HEK293 (cell line): ENCODE results near the gene CIC.

Experiments
- HOXA7 ChIP-seq: sonication (generic); formaldehyde crosslinking; IDR thresholded peaks from 2 replicates; pipeline ENCODE4 v1.8.1; 2022; ENCODE audit warnings: missing genetic modification reagents, borderline replicate concordance
- MYNN ChIP-seq: fragments of 450-650 bp; formaldehyde crosslinking; IDR thresholded peaks from 2 replicates; pipeline ENCODE4 v1.5.1; 2016; ENCODE audit warnings: missing biosample characterization, missing genetic modification characterization, borderline replicate concordance
- OVOL3 ChIP-seq: fragments of 450-650 bp; formaldehyde crosslinking; IDR thresholded peaks from 2 replicates; pipeline ENCODE4 v1.5.1; 2016; ENCODE audit warnings: missing biosample characterization, missing genetic modification characterization
- PRDM1 ChIP-seq: fragments of 450-650 bp; formaldehyde crosslinking; IDR thresholded peaks from 2 replicates; pipeline ENCODE4; 2016; ENCODE audit warnings: missing biosample characterization, missing genetic modification characterization
- SCRT1 ChIP-seq: fragments of 450-650 bp; formaldehyde crosslinking; IDR thresholded peaks from 2 replicates; pipeline ENCODE4 v1.5.1; 2016; ENCODE audit warnings: missing biosample characterization, missing genetic modification characterization, borderline replicate concordance
- SP7 ChIP-seq: fragments of 450-650 bp; formaldehyde crosslinking; IDR thresholded peaks from 2 replicates; pipeline ENCODE4 v1.5.1; 2016; ENCODE audit warnings: missing biosample characterization, missing genetic modification characterization
- ZBTB7A ChIP-seq: fragments of 450-650 bp; formaldehyde crosslinking; IDR thresholded peaks from 2 replicates; pipeline ENCODE4 v1.5.1; 2016; ENCODE audit warnings: low read depth, missing biosample characterization, missing genetic modification characterization
- ZEB2 ChIP-seq: fragments of 450-650 bp; formaldehyde crosslinking; IDR thresholded peaks from 2 replicates; pipeline ENCODE4 v1.5.1; 2016; ENCODE audit warnings: missing biosample characterization, missing genetic modification characterization
- ZNF121 ChIP-seq: fragments of 450-650 bp; formaldehyde crosslinking; IDR thresholded peaks from 2 replicates; pipeline ENCODE4 v1.5.1; 2016; ENCODE audit warnings: missing biosample characterization, missing genetic modification characterization
- ZNF138 ChIP-seq: fragments of 450-650 bp; formaldehyde crosslinking; IDR thresholded peaks from 2 replicates; pipeline ENCODE4 v1.5.1; 2016; ENCODE audit warnings: missing biosample characterization, missing genetic modification characterization, borderline replicate concordance
- ZNF155 ChIP-seq: fragments of 450-650 bp; formaldehyde crosslinking; IDR thresholded peaks from 2 replicates; pipeline ENCODE4 v1.5.1; 2016; ENCODE audit warnings: missing biosample characterization, missing genetic modification characterization
- ZNF16 ChIP-seq: fragments of 450-650 bp; formaldehyde crosslinking; IDR thresholded peaks from 2 replicates; pipeline ENCODE4 v1.5.1; 2016; ENCODE audit warnings: low read depth, missing biosample characterization, missing genetic modification characterization
- ZNF175 ChIP-seq: fragments of 450-650 bp; formaldehyde crosslinking; IDR thresholded peaks from 2 replicates; pipeline ENCODE4 v1.5.1; 2016; ENCODE audit warnings: missing biosample characterization, missing genetic modification characterization
- ZNF433 ChIP-seq: fragments of 450-650 bp; formaldehyde crosslinking; IDR thresholded peaks from 2 replicates; pipeline ENCODE4 v1.5.1; 2016; ENCODE audit warnings: missing biosample characterization, missing genetic modification characterization, low read depth
- ZNF623 ChIP-seq: fragments of 450-650 bp; formaldehyde crosslinking; IDR thresholded peaks from 2 replicates; pipeline ENCODE4 v1.5.1; 2016; ENCODE audit warnings: missing biosample characterization, missing genetic modification characterization
- ZNF626 ChIP-seq: fragments of 450-650 bp; sonication (Bioruptor Pico); formaldehyde crosslinking; IDR thresholded peaks from 2 replicates; pipeline ENCODE4 v1.5.1; 2018; ENCODE audit warnings: missing biosample characterization, missing genetic modification characterization, inconsistent platforms
- ZNF776 ChIP-seq: fragments of 450-650 bp; formaldehyde crosslinking; IDR thresholded peaks from 2 replicates; pipeline ENCODE4 v1.5.0; 2017; ENCODE audit warnings: missing biosample characterization, missing genetic modification characterization, borderline replicate concordance
- ZSCAN23 ChIP-seq: fragments of 450-650 bp; formaldehyde crosslinking; IDR thresholded peaks from 2 replicates; pipeline ENCODE4 v1.5.1; 2016; ENCODE audit warnings: missing biosample characterization, missing genetic modification characterization
- TF ChIP-seq, protein P1 (sequence below): fragments of 450-650 bp; formaldehyde crosslinking; IDR thresholded peaks from 2 replicates; pipeline ENCODE4 v1.5.1; 2016; ENCODE audit warnings: missing biosample characterization, missing genetic modification characterization
- TF ChIP-seq, protein P2 (sequence below): fragments of 450-650 bp; formaldehyde crosslinking; IDR thresholded peaks from 2 replicates; pipeline ENCODE4 v1.5.1; 2016; ENCODE audit warnings: missing biosample characterization, missing genetic modification characterization
- TF ChIP-seq, protein P3 (sequence below): fragments of 450-650 bp; formaldehyde crosslinking; IDR thresholded peaks from 2 replicates; pipeline ENCODE4 v1.5.1; 2016; ENCODE audit warnings: missing biosample characterization, missing genetic modification characterization, borderline replicate concordance
- TF ChIP-seq, protein P4 (sequence below): fragments of 450-650 bp; formaldehyde crosslinking; IDR thresholded peaks from 2 replicates; pipeline ENCODE4 v1.5.1; 2017; ENCODE audit warnings: missing biosample characterization, mild to moderate bottlenecking, missing genetic modification characterization, moderate library complexity
- TF ChIP-seq, protein P5 (sequence below): fragments of 450-650 bp; formaldehyde crosslinking; IDR thresholded peaks from 2 replicates; pipeline ENCODE4 v1.5.1; 2016; ENCODE audit warnings: missing biosample characterization, missing genetic modification characterization

The CIC gene

DNA sequence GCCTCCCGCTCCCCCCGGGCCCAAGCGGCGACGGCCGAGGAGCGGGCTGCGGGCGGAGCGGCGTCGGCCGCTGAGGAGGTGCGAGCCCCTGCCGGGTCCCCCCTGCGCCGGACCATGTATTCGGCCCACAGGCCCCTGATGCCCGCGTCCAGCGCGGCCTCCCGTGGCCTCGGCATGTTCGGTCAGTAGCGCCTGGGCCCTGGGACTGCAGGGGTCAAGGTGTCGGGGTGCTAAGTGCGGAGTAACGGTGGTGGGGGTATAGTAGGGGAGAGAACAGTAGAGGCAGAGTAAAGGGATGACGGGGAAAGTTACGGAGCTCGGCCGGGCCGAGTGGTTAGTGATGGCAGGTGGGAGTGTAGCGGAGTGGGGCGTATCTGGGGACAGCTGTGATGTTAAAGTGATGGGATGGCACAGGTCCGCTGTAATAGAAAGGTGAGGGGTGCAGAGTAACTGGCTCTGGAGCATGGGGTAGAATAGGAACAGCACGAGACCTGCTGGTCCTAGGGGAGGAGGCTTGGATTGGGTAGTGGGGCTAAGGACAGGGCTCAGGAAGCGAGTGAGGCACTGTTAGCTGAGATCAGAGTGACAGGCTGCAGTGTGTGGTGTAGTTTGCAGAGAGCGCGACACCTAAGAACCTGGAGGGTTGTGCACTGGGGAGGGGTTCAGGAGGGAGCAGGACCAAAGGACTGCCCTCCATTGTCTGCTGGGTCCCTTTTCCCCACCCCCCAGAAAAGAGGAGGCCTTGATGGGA is 15.7 kb downstream of the CIC start (continued):
- no peak for TF ChIP-seq MYNN (tag by site-specific recombination)
- no peak for TF ChIP-seq PRDM1 (tag by site-specific recombination)
- no peak for TF ChIP-seq ZNF175
- TF ChIP-seq SCRT1 (tag by site-specific recombination) = peak; percentile 32; the same call in 1 of the 2 replicates
- no peak for TF ChIP-seq ZNF623
- TF ChIP-seq SP7 (tag by site-specific recombination) = no peak; the same call in 1 of the 2 replicates
- TF ChIP-seq, protein P1, sequence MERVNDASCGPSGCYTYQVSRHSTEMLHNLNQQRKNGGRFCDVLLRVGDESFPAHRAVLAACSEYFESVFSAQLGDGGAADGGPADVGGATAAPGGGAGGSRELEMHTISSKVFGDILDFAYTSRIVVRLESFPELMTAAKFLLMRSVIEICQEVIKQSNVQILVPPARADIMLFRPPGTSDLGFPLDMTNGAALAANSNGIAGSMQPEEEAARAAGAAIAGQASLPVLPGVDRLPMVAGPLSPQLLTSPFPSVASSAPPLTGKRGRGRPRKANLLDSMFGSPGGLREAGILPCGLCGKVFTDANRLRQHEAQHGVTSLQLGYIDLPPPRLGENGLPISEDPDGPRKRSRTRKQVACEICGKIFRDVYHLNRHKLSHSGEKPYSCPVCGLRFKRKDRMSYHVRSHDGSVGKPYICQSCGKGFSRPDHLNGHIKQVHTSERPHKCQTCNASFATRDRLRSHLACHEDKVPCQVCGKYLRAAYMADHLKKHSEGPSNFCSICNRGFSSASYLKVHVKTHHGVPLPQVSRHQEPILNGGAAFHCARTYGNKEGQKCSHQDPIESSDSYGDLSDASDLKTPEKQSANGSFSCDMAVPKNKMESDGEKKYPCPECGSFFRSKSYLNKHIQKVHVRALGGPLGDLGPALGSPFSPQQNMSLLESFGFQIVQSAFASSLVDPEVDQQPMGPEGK (tag by site-specific recombination) = peak; percentile 90
- TF ChIP-seq, protein P2, sequence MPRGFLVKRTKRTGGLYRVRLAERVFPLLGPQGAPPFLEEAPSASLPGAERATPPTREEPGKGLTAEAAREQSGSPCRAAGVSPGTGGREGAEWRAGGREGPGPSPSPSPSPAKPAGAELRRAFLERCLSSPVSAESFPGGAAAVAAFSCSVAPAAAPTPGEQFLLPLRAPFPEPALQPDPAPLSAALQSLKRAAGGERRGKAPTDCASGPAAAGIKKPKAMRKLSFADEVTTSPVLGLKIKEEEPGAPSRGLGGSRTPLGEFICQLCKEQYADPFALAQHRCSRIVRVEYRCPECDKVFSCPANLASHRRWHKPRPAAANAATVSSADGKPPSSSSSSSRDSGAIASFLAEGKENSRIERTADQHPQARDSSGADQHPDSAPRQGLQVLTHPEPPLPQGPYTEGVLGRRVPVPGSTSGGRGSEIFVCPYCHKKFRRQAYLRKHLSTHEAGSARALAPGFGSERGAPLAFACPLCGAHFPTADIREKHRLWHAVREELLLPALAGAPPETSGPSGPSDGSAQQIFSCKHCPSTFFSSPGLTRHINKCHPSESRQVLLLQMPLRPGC (tag by site-specific recombination) = no peak
- no peak for TF ChIP-seq HOXA7 (CRISPR knock-in tag)
- TF ChIP-seq ZNF121 = no peak
- TF ChIP-seq ZNF16 (tag by site-specific recombination) = no peak
- no peak for TF ChIP-seq ZNF776
- TF ChIP-seq ZEB2 (tag by site-specific recombination) = peak; percentile 65; the same call in 1 of the 2 replicates
- no peak for TF ChIP-seq OVOL3 (tag by site-specific recombination)
- TF ChIP-seq ZBTB7A (tag by site-specific recombination) = 0 out of 2 replicates have a peak, but pooled peaks have one; percentile 29
- TF ChIP-seq ZNF626 (tag by site-specific recombination) = no peak
- no peak for TF ChIP-seq ZNF155 (tag by site-specific recombination)
- TF ChIP-seq, protein P3, sequence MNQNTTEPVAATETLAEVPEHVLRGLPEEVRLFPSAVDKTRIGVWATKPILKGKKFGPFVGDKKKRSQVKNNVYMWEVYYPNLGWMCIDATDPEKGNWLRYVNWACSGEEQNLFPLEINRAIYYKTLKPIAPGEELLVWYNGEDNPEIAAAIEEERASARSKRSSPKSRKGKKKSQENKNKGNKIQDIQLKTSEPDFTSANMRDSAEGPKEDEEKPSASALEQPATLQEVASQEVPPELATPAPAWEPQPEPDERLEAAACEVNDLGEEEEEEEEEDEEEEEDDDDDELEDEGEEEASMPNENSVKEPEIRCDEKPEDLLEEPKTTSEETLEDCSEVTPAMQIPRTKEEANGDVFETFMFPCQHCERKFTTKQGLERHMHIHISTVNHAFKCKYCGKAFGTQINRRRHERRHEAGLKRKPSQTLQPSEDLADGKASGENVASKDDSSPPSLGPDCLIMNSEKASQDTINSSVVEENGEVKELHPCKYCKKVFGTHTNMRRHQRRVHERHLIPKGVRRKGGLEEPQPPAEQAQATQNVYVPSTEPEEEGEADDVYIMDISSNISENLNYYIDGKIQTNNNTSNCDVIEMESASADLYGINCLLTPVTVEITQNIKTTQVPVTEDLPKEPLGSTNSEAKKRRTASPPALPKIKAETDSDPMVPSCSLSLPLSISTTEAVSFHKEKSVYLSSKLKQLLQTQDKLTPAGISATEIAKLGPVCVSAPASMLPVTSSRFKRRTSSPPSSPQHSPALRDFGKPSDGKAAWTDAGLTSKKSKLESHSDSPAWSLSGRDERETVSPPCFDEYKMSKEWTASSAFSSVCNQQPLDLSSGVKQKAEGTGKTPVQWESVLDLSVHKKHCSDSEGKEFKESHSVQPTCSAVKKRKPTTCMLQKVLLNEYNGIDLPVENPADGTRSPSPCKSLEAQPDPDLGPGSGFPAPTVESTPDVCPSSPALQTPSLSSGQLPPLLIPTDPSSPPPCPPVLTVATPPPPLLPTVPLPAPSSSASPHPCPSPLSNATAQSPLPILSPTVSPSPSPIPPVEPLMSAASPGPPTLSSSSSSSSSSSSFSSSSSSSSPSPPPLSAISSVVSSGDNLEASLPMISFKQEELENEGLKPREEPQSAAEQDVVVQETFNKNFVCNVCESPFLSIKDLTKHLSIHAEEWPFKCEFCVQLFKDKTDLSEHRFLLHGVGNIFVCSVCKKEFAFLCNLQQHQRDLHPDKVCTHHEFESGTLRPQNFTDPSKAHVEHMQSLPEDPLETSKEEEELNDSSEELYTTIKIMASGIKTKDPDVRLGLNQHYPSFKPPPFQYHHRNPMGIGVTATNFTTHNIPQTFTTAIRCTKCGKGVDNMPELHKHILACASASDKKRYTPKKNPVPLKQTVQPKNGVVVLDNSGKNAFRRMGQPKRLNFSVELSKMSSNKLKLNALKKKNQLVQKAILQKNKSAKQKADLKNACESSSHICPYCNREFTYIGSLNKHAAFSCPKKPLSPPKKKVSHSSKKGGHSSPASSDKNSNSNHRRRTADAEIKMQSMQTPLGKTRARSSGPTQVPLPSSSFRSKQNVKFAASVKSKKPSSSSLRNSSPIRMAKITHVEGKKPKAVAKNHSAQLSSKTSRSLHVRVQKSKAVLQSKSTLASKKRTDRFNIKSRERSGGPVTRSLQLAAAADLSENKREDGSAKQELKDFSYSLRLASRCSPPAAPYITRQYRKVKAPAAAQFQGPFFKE (tag by site-specific recombination) = no peak
- no peak for TF ChIP-seq ZSCAN23 (tag by site-specific recombination)
- TF ChIP-seq, protein P4, sequence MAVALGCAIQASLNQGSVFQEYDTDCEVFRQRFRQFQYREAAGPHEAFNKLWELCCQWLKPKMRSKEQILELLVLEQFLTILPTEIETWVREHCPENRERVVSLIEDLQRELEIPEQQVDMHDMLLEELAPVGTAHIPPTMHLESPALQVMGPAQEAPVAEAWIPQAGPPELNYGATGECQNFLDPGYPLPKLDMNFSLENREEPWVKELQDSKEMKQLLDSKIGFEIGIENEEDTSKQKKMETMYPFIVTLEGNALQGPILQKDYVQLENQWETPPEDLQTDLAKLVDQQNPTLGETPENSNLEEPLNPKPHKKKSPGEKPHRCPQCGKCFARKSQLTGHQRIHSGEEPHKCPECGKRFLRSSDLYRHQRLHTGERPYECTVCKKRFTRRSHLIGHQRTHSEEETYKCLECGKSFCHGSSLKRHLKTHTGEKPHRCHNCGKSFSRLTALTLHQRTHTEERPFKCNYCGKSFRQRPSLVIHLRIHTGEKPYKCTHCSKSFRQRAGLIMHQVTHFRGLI (tag by site-specific recombination) = no peak
- TF ChIP-seq ZNF138 = 0 out of 2 replicates have a peak, but pooled peaks have one; percentile 46
- TF ChIP-seq, protein P5, sequence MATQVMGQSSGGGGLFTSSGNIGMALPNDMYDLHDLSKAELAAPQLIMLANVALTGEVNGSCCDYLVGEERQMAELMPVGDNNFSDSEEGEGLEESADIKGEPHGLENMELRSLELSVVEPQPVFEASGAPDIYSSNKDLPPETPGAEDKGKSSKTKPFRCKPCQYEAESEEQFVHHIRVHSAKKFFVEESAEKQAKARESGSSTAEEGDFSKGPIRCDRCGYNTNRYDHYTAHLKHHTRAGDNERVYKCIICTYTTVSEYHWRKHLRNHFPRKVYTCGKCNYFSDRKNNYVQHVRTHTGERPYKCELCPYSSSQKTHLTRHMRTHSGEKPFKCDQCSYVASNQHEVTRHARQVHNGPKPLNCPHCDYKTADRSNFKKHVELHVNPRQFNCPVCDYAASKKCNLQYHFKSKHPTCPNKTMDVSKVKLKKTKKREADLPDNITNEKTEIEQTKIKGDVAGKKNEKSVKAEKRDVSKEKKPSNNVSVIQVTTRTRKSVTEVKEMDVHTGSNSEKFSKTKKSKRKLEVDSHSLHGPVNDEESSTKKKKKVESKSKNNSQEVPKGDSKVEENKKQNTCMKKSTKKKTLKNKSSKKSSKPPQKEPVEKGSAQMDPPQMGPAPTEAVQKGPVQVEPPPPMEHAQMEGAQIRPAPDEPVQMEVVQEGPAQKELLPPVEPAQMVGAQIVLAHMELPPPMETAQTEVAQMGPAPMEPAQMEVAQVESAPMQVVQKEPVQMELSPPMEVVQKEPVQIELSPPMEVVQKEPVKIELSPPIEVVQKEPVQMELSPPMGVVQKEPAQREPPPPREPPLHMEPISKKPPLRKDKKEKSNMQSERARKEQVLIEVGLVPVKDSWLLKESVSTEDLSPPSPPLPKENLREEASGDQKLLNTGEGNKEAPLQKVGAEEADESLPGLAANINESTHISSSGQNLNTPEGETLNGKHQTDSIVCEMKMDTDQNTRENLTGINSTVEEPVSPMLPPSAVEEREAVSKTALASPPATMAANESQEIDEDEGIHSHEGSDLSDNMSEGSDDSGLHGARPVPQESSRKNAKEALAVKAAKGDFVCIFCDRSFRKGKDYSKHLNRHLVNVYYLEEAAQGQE (tag by site-specific recombination) = no peak; the same call in 1 of the 2 replicates
- TF ChIP-seq ZNF433 = no peak
